HPDE6-E6E7 (cell line): Measurements from ENCODE around the gene BTNL9.
"Not testable (repeated sequence)": the region's sequence is repeated elsewhere in the genome, so short reads cannot be mapped to it uniquely, and the experiment has no call there.

Source experiments
- DNase-seq: peaks from one replicate; pipeline ENCODE4 v3.0.0; 2011; ENCODE audit warnings: missing footprints; ENCODE audit errors: extremely low spot score

BTNL9 gene

GRCh38 chr5:181039931-181040630 is at the start of gene BTNL9:
Gene BTNL9, plus strand, starts transcription at chr5:181040266. Its CDS starts 5,224 bp downstream, at chr5:181045490.
- no peak for DNase-seq

GRCh38 chr5:180990882-180991242 is 49.2 kb upstream of the BTNL9 start:
- DNase-seq, result no peak

- no peak for DNase-seq
These were observed 38.1 kb upstream of the BTNL9 start for GRCh38 chr5:181001947-181002346.

- DNase-seq, result no peak
These were observed 34.3 kb upstream of the BTNL9 start for GRCh38 chr5:181005791-181006190.

GRCh38 chr5:181008136-181008535 is 31.9 kb upstream of the BTNL9 start:
- DNase-seq, result no peak

GRCh38 chr5:181010018-181010417 is 30.0 kb upstream of the BTNL9 start:
- DNase-seq, result not testable (repeated sequence)

GRCh38 chr5:181014654-181015053 is 25.4 kb upstream of the BTNL9 start:
- DNase-seq, result not testable (repeated sequence)

GRCh38 chr5:181017448-181017847 is 22.6 kb upstream of the BTNL9 start:
- not testable (repeated sequence) for DNase-seq

- no peak for DNase-seq
These were observed 19.4 kb upstream of the BTNL9 start for GRCh38 chr5:181020688-181021087.

- no peak for DNase-seq
These were observed 15.6 kb upstream of the BTNL9 start for GRCh38 chr5:181024245-181025064.

- DNase-seq, result no peak
These were observed 12.5 kb upstream of the BTNL9 start for GRCh38 chr5:181027452-181028031.

- DNase-seq, result no peak
These were observed 11.8 kb upstream of the BTNL9 start for GRCh38 chr5:181028032-181028819.

GRCh38 chr5:181031716-181032115 is 8.3 kb upstream of the BTNL9 start:
- no peak for DNase-seq

- DNase-seq, result no peak
These were observed 3.9 kb upstream of the BTNL9 start for GRCh38 chr5:181035991-181036815.

GRCh38 chr5:181036816-181037364 is 3.2 kb upstream of the BTNL9 start:
- DNase-seq, result no peak

- no peak for DNase-seq
These were observed 2.7 kb upstream of the BTNL9 start for GRCh38 chr5:181037365-181037861.

GRCh38 chr5:181039471-181039870 is 595 bp upstream of the BTNL9 start:
- no peak for DNase-seq

GRCh38 chr5:181040631-181040945 is 522 bp downstream of the BTNL9 start:
- no peak for DNase-seq

- DNase-seq, result no peak
These were observed 977 bp downstream of the BTNL9 start for GRCh38 chr5:181041043-181041442.

GRCh38 chr5:181042036-181042713 is 2.1 kb downstream of the BTNL9 start:
- DNase-seq, result no peak
